H1 (cell line): Measurements from ENCODE around the gene GALT. TPM values are rescaled to one million over a fixed set of nuclear protein-coding genes. Genes with fewer than 3 reads are reported as not detected.
A peak's percentile ranks its signal among the peaks of the same experiment; 100 is the strongest.

Experiments used
- ASH2L ChIP-seq: fragments of 200-600, 300-600 bp; sonication (generic); IDR thresholded peaks from one replicate; pipeline ENCODE4 v1.7.1; 2017; ENCODE audit warnings: low read length
- CTBP2 ChIP-seq: IDR thresholded peaks from 2 replicates; pipeline ENCODE4 v1.7.0; 2011; ENCODE audit warnings: borderline replicate concordance, mild to moderate bottlenecking, moderate library complexity, mixed read lengths, low read length; ENCODE audit not compliant: insufficient read depth, insufficient read length
- FOSL1 ChIP-seq: IDR thresholded peaks from 2 replicates; pipeline ENCODE4 v1.6.1; 2011; ENCODE audit warnings: mild to moderate bottlenecking, low read depth, low read length, moderate library complexity; ENCODE audit not compliant: insufficient read depth
- JUN ChIP-seq: IDR thresholded peaks from 2 replicates; pipeline ENCODE4 v1.6.1; 2011; ENCODE audit warnings: low read depth, mild to moderate bottlenecking, improper control_type of control experiment, low read length
- MAFK ChIP-seq: IDR thresholded peaks from 2 replicates; pipeline ENCODE4 v1.6.1; 2012; ENCODE audit warnings: low read depth, mild to moderate bottlenecking, improper control_type of control experiment, low read length
- NRF1 ChIP-seq: IDR thresholded peaks from 2 replicates; pipeline ENCODE4 v1.6.1; 2011; ENCODE audit warnings: mild to moderate bottlenecking, low read depth, low read length, improper control_type of control experiment
- POLR2AphosphoS5 ChIP-seq: IDR thresholded peaks from 2 replicates; pipeline ENCODE4 v1.6.1; 2011; ENCODE audit warnings: low read depth, low read length
- RXRA ChIP-seq: IDR thresholded peaks from 2 replicates; pipeline ENCODE4 v1.6.1; 2011; ENCODE audit warnings: low read depth, mild to moderate bottlenecking, low read length, moderate library complexity; ENCODE audit not compliant: insufficient read depth
- SRF ChIP-seq: IDR thresholded peaks from 2 replicates; pipeline ENCODE4 v1.6.1; 2011; ENCODE audit warnings: mild to moderate bottlenecking, low read depth, low read length, moderate library complexity
- TAF1 ChIP-seq: IDR thresholded peaks from 2 replicates; pipeline ENCODE4 v1.6.1; 2011; ENCODE audit warnings: mild to moderate bottlenecking, low read depth, low read length
- TBP ChIP-seq: IDR thresholded peaks from 2 replicates; pipeline ENCODE4 v1.6.1; 2011; ENCODE audit warnings: low read depth, low read length, improper control_type of control experiment
- TEAD4 ChIP-seq: IDR thresholded peaks from 2 replicates; pipeline ENCODE4 v1.6.1; 2012; ENCODE audit warnings: low read depth, low read length, inconsistent platforms, mixed read lengths
- polyA plus RNA-seq, 7 experiments: library from polyadenylated mRNA; depleted of rRNA in 3 of 7; stranded (reverse) in 5 of 7; unstranded in 2 of 7; fragments of >200 nt in 5 of 7; fragments of 200-250 nt in 2 of 7; gene quantifications; 1 replicate in 5 of 7; 2 replicates in 1 of 7; 4 replicates in 1 of 7; pipeline versions ENCODE4 v1.2.1 to v1.2.3, GENCODE V29; 2011 to 2013; ENCODE audit warnings: missing spikeins in 2 of 7, mixed read lengths in 2 of 7
- total RNA-seq: library from RNA; stranded (reverse); fragmentation: NEBNext Ultra II Directional; extraction: Animal tissue kit (Norgen Biotek cat#: 25700); gene quantifications from 2 replicates; pipeline ENCODE4 v1.2.1, GENCODE V29; 2021

GALT gene
- total and polyA plus RNA-seq, 2 of the 8 experiments (the other 6 are each of a cell fraction or from before 2014, with no cell fraction given) = 21.9 to 50.6 TPM

DNA sequence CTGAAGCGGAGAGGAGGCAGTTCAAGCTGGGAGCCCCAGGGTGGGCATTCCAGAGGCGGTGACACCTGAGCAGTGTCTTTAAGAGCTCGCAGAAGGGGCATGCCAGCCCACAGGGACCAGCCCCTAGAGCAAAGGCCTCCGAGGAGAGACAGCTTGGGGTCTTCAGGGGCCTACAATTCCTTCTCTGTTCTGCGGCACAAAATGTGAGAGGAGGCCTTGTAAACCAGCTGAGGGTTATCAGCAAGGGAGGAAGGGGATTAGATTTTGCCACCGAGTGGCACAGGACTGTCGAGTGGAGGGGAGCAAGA lies 8.4 kb upstream of the GALT start (continued):
- no peak for TF ChIP-seq JUN
- TF ChIP-seq RXRA = no peak
- no peak for TF ChIP-seq FOSL1
- TF ChIP-seq ASH2L = no peak
- TF ChIP-seq TAF1 = 0 out of 2 replicates have a peak, but pooled peaks have one; percentile 56
- TF ChIP-seq NRF1 = no peak
- no peak for TF ChIP-seq POLR2AphosphoS5
- 0 out of 2 replicates have a peak, but pooled peaks have one; percentile 14 for TF ChIP-seq TEAD4
- TF ChIP-seq SRF = no peak
- TF ChIP-seq CTBP2 = no peak
- no peak for TF ChIP-seq MAFK
- no peak for TF ChIP-seq TBP
